HEK293 (cell line): ENCODE measurements around the gene SYT5.

Experiments
- CTCF ChIA-PET: fragments of 350-600 bp; formaldehyde crosslinking; extraction: SDS; loops from one replicate; lab custom pipeline; 2021; ENCODE audit warnings: antibody characterized with exemption; lab: Yijun Ruan, JAX
- POLR2A ChIA-PET: fragments of 300-600 bp; formaldehyde crosslinking; extraction: SDS; loops from one replicate; lab custom pipeline; 2020; ENCODE audit warnings: antibody characterized with exemption, inconsistent platforms; lab: Yijun Ruan, JAX
- H3K27ac ChIP-seq: fragments of 200-500 bp; sonication (Bioruptor generic); 2 replicates; pipeline ENCODE4 v1.5.1; 2014; ENCODE audit warnings: low read depth, low read length, control low read depth, inconsistent platforms; ENCODE audit errors: extremely low read depth
- H3K36me3 ChIP-seq, 2 experiments: fragments of 200-500 bp in 1 of 2; sonication (Bioruptor generic) in 1 of 2; 1 replicate in 1 of 2; 2 replicates in 1 of 2; pipeline ENCODE4 v1.5.1; 2014 to 2017; ENCODE audit warnings: inconsistent platforms in 2 of 2, low read length in 2 of 2; ENCODE audit not compliant: control insufficient read depth in 2 of 2, insufficient read depth in 1 of 2
- H3K4me1 ChIP-seq: fragments of 200-500 bp; sonication (Bioruptor generic); 2 replicates; pipeline ENCODE4 v1.5.1; 2014; ENCODE audit warnings: mild to moderate bottlenecking, low read length, inconsistent platforms; ENCODE audit not compliant: control insufficient read depth, insufficient read depth
- H3K4me3 ChIP-seq: 2 replicates; pipeline ENCODE4 v1.5.1; 2011; ENCODE audit warnings: low read depth, mild to moderate bottlenecking, control low read depth, low read length, moderate library complexity
- H3K9me3 ChIP-seq: fragments of 200-500 bp; sonication (Bioruptor generic); 2 replicates; pipeline ENCODE4 v1.5.1; 2014; ENCODE audit warnings: low read depth, low read length, inconsistent platforms; ENCODE audit not compliant: control insufficient read depth, insufficient read depth
- AEBP2 ChIP-seq: fragments of 450-650 bp; formaldehyde crosslinking; IDR thresholded peaks from 2 replicates; pipeline ENCODE4 v1.5.1; 2016; ENCODE audit warnings: missing biosample characterization, missing genetic modification characterization, borderline replicate concordance
- SALL2 ChIP-seq: fragments of 450-650 bp; formaldehyde crosslinking; IDR thresholded peaks from 2 replicates; pipeline ENCODE4 v1.5.0; 2017; ENCODE audit warnings: missing biosample characterization, mild to moderate bottlenecking, missing genetic modification characterization, borderline replicate concordance
- SCRT2 ChIP-seq: fragments of 450-650 bp; formaldehyde crosslinking; IDR thresholded peaks from 2 replicates; pipeline ENCODE4 v1.5.1; 2016; ENCODE audit warnings: missing biosample characterization, missing genetic modification characterization
- SETDB1 ChIP-seq: IDR thresholded peaks from one replicate; pipeline ENCODE4 v1.6.1; 2017; ENCODE audit warnings: mild to moderate bottlenecking, low read length, moderate library complexity, mixed read lengths; ENCODE audit not compliant: insufficient read length
- ZBTB17 ChIP-seq: fragments of 450-650 bp; formaldehyde crosslinking; IDR thresholded peaks from 2 replicates; pipeline ENCODE4 v1.5.1; 2016; ENCODE audit warnings: missing biosample characterization, missing genetic modification characterization
- ZNF174 ChIP-seq: fragments of 450-650 bp; formaldehyde crosslinking; IDR thresholded peaks from 2 replicates; pipeline ENCODE4 v1.5.0; 2017; ENCODE audit warnings: missing biosample characterization, mild to moderate bottlenecking, missing genetic modification characterization
- ZNF175 ChIP-seq: fragments of 450-650 bp; formaldehyde crosslinking; IDR thresholded peaks from 2 replicates; pipeline ENCODE4 v1.5.1; 2016; ENCODE audit warnings: missing biosample characterization, missing genetic modification characterization
- ZNF23 ChIP-seq: fragments of 450-650 bp; formaldehyde crosslinking; IDR thresholded peaks from 2 replicates; pipeline ENCODE4 v1.5.1; 2016; ENCODE audit warnings: missing biosample characterization, missing genetic modification characterization, borderline replicate concordance
- ZNF280D ChIP-seq: fragments of 450-650 bp; formaldehyde crosslinking; IDR thresholded peaks from 2 replicates; pipeline ENCODE4 v1.5.1; 2016; ENCODE audit warnings: missing biosample characterization, missing genetic modification characterization
- ZNF426 ChIP-seq: fragments of 450-650 bp; formaldehyde crosslinking; IDR thresholded peaks from 2 replicates; pipeline ENCODE4 v1.5.1; 2017; ENCODE audit warnings: missing biosample characterization, missing genetic modification characterization, mild to moderate bottlenecking, inconsistent platforms, moderate library complexity
- ZNF501 ChIP-seq: fragments of 450-650 bp; formaldehyde crosslinking; IDR thresholded peaks from 2 replicates; pipeline ENCODE4 v1.5.1; 2016; ENCODE audit warnings: missing biosample characterization, missing genetic modification characterization
- ZNF558 ChIP-seq: fragments of 450-650 bp; formaldehyde crosslinking; IDR thresholded peaks from 2 replicates; pipeline ENCODE4 v1.5.1; 2016; ENCODE audit warnings: missing biosample characterization, missing genetic modification characterization
- ZNF580 ChIP-seq: fragments of 450-650 bp; formaldehyde crosslinking; IDR thresholded peaks from 2 replicates; pipeline ENCODE4 v1.5.1; 2016; ENCODE audit warnings: missing biosample characterization, missing genetic modification characterization
- ZNF707 ChIP-seq: fragments of 450-650 bp; formaldehyde crosslinking; IDR thresholded peaks from 2 replicates; pipeline ENCODE4 v1.5.1; 2016; ENCODE audit warnings: missing biosample characterization, missing genetic modification characterization
- ZSCAN18 ChIP-seq: fragments of 450-650 bp; formaldehyde crosslinking; IDR thresholded peaks from 2 replicates; pipeline ENCODE4 v1.5.1; 2016; ENCODE audit warnings: missing biosample characterization, missing genetic modification characterization
- TF ChIP-seq, protein P1 (sequence below): fragments of 450-650 bp; formaldehyde crosslinking; IDR thresholded peaks from 2 replicates; pipeline ENCODE4 v1.5.0; 2017; ENCODE audit warnings: missing biosample characterization, missing genetic modification characterization, borderline replicate concordance
- TF ChIP-seq, protein P2 (sequence below): fragments of 450-650 bp; formaldehyde crosslinking; IDR thresholded peaks from 2 replicates; pipeline ENCODE4 v1.5.1; 2016; ENCODE audit warnings: missing biosample characterization, missing genetic modification characterization

The SYT5 gene

GRCh38 chr19:55213547-55213946, 33.5 kb upstream of the SYT5 start:
- POLR2A ChIA-PET: no interaction called here
- CTCF ChIA-PET: interaction anchor here (0.6 to 0.8 kb wide), 2 partner anchors 14 to 53 kb away, joined by 3 read pairs; no protein-coding TSS in a partner anchor

GRCh38 chr19:55212447-55212846, 32.4 kb upstream of the SYT5 start:
- Histone ChIP-seq H3K27ac (no peak overlapping the region), H3K4me3 (no peak overlapping the region), H3K4me1 (peaks cover 13% of the 10 kb centered on the region), H3K36me3 (no peaks in the 10 kb centered on the region), H3K9me3 (no peaks in the 10 kb centered on the region; the same call in 1 of the 2 replicates)
- TF ChIP-seq ZNF280D (tag by site-specific recombination) (peak; percentile 94), ZSCAN18 (tag by site-specific recombination) (no peak), SETDB1 (peak; percentile 80)
- ChIA-PET POLR2A (no interaction called here), CTCF (interaction anchor here (0.7 kb wide), 1 partner anchor 45 kb away, joined by 3 read pairs; no protein-coding TSS in a partner anchor)

More at GRCh38 chr19:55213547-55213946, 33.5 kb upstream of the SYT5 start:
- no peak for TF ChIP-seq ZNF426 (tag by site-specific recombination)
- TF ChIP-seq ZNF707 (tag by site-specific recombination): no peak
- no peak for TF ChIP-seq SCRT2 (tag by site-specific recombination)
- TF ChIP-seq, protein P1, sequence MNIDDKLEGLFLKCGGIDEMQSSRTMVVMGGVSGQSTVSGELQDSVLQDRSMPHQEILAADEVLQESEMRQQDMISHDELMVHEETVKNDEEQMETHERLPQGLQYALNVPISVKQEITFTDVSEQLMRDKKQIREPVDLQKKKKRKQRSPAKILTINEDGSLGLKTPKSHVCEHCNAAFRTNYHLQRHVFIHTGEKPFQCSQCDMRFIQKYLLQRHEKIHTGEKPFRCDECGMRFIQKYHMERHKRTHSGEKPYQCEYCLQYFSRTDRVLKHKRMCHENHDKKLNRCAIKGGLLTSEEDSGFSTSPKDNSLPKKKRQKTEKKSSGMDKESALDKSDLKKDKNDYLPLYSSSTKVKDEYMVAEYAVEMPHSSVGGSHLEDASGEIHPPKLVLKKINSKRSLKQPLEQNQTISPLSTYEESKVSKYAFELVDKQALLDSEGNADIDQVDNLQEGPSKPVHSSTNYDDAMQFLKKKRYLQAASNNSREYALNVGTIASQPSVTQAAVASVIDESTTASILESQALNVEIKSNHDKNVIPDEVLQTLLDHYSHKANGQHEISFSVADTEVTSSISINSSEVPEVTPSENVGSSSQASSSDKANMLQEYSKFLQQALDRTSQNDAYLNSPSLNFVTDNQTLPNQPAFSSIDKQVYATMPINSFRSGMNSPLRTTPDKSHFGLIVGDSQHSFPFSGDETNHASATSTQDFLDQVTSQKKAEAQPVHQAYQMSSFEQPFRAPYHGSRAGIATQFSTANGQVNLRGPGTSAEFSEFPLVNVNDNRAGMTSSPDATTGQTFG (tag by site-specific recombination): no peak
- TF ChIP-seq ZNF580 (tag by site-specific recombination): no peak
- no peak for TF ChIP-seq SALL2 (tag by site-specific recombination)
- TF ChIP-seq, protein P2, sequence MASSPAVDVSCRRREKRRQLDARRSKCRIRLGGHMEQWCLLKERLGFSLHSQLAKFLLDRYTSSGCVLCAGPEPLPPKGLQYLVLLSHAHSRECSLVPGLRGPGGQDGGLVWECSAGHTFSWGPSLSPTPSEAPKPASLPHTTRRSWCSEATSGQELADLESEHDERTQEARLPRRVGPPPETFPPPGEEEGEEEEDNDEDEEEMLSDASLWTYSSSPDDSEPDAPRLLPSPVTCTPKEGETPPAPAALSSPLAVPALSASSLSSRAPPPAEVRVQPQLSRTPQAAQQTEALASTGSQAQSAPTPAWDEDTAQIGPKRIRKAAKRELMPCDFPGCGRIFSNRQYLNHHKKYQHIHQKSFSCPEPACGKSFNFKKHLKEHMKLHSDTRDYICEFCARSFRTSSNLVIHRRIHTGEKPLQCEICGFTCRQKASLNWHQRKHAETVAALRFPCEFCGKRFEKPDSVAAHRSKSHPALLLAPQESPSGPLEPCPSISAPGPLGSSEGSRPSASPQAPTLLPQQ (tag by site-specific recombination): no peak
- no peak for TF ChIP-seq ZNF558 (tag by site-specific recombination)
- no peak for TF ChIP-seq ZBTB17 (tag by site-specific recombination)
- TF ChIP-seq ZNF501 (tag by site-specific recombination): no peak
- no peak for TF ChIP-seq ZNF175 (tag by site-specific recombination)
- no peak for TF ChIP-seq ZNF174
- TF ChIP-seq AEBP2 (tag by site-specific recombination): no peak
- no peak for TF ChIP-seq ZNF23
- H3K27ac ChIP-seq: no peak overlapping the region
- H3K4me1 ChIP-seq: peaks cover 14% of the 10 kb centered on the region
- H3K36me3 ChIP-seq: no peaks in the 10 kb centered on the region
- H3K4me3 ChIP-seq: no peak overlapping the region
- no peaks in the 10 kb centered on the region; the same call in 1 of the 2 replicates for H3K9me3 ChIP-seq
